Fibroblast of skin of back (primary cell): ENCODE data around the gene ZNF790.

Experiments used
- DNase-seq: peaks from one replicate; pipeline ENCODE4 v3.0.0-alpha.2; 2013

ZNF790 gene

DNA sequence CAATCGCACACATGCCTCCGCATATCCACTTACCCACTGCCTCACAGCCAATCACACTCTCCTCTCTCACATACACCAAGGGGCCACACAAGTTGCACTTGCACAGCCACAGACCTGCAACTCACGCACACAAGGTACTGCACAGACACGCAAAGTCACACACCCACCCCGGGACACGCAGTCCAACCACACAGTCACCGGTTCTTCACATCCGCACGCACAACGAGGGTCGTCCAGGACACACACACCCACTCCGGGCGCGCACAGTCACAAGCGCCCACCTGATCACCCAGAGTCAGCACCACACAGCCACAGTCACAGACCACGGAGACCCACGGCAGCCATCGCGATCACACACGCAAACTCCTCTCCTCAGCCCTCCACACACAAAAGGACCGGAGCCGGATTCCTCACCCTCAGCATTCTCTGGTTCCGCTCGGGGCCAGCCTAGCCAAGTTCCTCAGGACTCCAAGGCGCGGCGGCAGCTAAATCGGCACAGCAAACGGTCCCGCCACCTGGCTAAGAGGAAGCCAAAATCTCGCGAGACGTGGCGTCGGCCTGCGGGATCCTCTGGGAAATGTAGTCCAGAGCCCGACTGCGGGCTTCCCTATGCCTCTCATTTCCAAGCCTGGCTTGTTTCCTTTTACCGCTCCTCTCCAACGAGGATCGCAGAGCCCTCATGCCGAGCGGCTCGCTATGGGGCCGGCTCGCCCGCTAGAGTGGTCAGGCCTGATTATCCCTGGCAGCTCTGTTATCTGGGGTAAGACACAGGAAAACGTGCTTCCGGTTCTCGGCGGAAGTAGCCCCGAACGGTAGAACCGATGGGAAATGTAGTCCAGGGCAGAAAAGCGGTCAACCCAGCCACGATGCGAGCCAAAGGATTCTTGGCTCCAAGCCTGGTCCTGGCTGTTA, 65.6 kb downstream of the ZNF790 start, which contains the start of gene ZNF850:
ZNF850 (minus strand) TSS at position 497 of the 912 bp plus-strand sequence. CDS start 10,201 bp downstream, outside the sequence.
- peak; percentile 93 for DNase-seq

DNA sequence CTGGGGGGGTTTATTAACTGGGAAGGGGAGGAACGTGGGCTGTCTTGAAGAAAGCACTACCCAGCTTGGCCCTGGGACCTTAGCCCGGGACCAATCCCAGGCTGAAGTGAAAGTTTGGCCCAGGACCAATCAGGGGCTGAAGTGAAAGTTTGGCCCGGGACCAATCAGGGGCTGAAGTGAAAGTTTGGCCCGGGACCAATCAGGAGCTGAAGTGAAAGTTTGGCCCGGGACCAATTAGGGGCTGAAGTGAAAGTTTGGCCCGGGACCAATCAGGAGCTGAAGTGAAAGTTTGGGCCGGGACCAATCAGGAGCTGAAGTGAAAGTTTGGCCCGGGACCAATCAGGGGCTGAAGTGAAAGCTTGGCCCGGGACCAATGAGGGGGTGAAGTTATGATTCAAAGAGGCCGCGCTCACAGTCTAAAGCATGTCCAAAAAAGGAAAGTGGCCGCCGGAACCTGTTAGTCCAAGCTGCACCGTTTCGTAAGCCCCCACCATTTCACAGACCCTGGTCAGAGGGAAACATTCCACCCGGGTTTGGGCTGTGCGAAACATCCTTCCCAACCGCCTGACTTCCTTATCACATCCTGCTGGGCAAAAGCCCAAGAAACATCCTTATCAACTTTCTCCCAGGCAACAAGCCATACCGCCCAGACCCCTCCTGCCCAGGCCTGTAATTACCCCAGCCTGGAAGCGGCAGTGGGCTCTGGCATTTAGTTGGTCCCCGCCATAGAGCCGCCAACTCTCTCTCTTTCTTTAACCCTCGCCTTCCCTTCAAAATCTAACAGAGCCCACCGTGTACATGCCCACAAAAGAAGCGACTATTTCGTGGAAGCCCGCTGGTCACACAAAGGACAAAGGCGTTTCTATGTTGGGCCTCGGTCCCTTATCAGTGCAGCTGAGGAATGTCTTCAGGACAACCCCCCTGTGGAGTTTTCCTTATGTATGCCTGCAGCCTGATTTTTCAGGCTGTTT, 66.6 kb downstream of the ZNF790 start:
- DNase-seq, result peak; percentile 84
